GM12892 (cell line): ENCODE measurements around the gene ASIP.

Experiments used
- POLR2A ChIP-seq: IDR thresholded peaks from 2 replicates; pipeline ENCODE4 v1.6.1; 2011; ENCODE audit warnings: low read depth, low read length, control low read depth
- POLR2AphosphoS5 ChIP-seq: IDR thresholded peaks from 2 replicates; pipeline ENCODE4 v1.6.1; 2011; ENCODE audit warnings: low read depth, low read length, control low read depth

DNA sequence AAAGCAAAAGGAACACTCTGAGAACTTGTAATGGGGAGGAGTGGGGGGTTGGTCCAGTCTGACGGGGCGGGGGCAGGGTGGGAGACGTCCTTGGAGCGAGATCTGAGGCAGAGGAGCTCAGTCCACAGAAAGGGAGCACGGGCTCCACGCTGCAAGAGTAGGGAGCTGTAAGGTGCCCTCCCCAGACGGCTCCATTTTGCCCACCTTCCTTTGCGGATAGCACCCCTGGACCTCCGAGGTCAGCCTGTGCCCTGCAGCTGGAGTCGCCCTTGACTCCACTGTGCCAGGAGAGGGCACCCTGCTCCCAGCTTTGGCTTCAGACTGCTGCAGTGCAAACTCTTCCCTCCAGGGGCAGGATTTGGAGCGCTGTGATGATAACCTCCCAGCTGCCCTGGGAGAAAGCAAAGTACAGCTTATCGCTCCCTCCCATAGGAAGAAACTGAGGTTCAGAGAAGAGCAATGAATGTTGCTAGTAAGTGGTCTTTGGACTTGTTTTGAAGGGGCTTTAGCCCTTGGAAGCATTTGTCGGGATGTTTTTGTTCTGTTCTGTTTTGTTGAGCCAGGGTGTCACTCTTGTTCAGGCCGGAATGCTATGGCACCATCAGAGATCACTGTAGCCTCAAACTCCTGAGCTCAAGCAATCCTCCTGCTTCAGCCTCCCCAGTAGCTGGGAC, 71.5 kb downstream of the ASIP start:
- no peak for TF ChIP-seq POLR2A
- no peak for TF ChIP-seq POLR2AphosphoS5
